CD4-positive, alpha-beta memory T cell (primary cell): ENCODE results near the gene AKAP17A. TPM values are rescaled to one million over a fixed set of nuclear protein-coding genes. Genes with fewer than 3 reads are reported as not detected.
A peak's percentile ranks its signal among the peaks of the same experiment; 100 is the strongest.

ENCODE experiments used
- CTCF ChIA-PET: fragments of 350-600 bp; sonication (Branson Sonifier 250); formaldehyde crosslinking; loops from one replicate; lab custom pipeline; 2021; ENCODE audit warnings: inconsistent platforms; ENCODE audit not compliant: partially characterized antibody; lab: Charles Lee
- POLR2A ChIA-PET: fragments of 350-600 bp; sonication (Branson Sonifier 250); formaldehyde crosslinking; loops from one replicate; lab custom pipeline; 2021; ENCODE audit not compliant: partially characterized antibody; lab: Charles Lee
- DNase-seq, 5 donors: peaks; one replicate each; pipeline versions ENCODE4 v3.0.0 to v3.0.0-alpha.2; 2020 to 2022; ENCODE audit warnings: mixed read lengths in 1 of 5
- H3K27ac ChIP-seq: one replicate; pipeline ENCODE4 v1.7.0; 2013; ENCODE audit warnings: low read depth, low read length
- H3K27me3 ChIP-seq: 2 replicates; pipeline ENCODE4 v1.7.0; 2013; ENCODE audit warnings: mild to moderate bottlenecking, low read length, moderate library complexity; ENCODE audit not compliant: insufficient read depth
- H3K36me3 ChIP-seq: 2 replicates; pipeline ENCODE4 v1.7.0; 2013; ENCODE audit warnings: mild to moderate bottlenecking, low read length, moderate library complexity; ENCODE audit not compliant: insufficient read depth
- H3K4me1 ChIP-seq: 2 replicates; pipeline ENCODE4 v1.7.0; 2013; ENCODE audit warnings: mild to moderate bottlenecking, low read length, moderate library complexity; ENCODE audit not compliant: insufficient read depth
- H3K4me3 ChIP-seq, 2 donors: one replicate each; pipeline ENCODE4 v1.7.0; 2013; ENCODE audit warnings: low read length in 2 of 2, mild to moderate bottlenecking in 1 of 2
- H3K9me3 ChIP-seq, 2 donors: one replicate each; pipeline ENCODE4 v1.7.0; 2013; ENCODE audit warnings: low read length in 2 of 2, control low read depth in 1 of 2; ENCODE audit not compliant: control insufficient read depth in 1 of 2
- H3K27ac Mint-ChIP-seq, 7 donors: one replicate each; pipeline ENCODE4 v1.8.0; 2020 to 2021; ENCODE audit warnings: mixed read lengths in 7 of 7, mild to moderate bottlenecking in 6 of 7, inconsistent platforms in 3 of 7, moderate library complexity in 3 of 7
- H3K27me3 Mint-ChIP-seq, 2 donors: one replicate each; pipeline ENCODE4 v1.8.0; 2020 to 2021; ENCODE audit warnings: mixed read lengths in 2 of 2
- H3K36me3 Mint-ChIP-seq, 2 donors: one replicate each; pipeline ENCODE4 v1.8.0; 2020 to 2021; ENCODE audit warnings: mixed read lengths in 2 of 2, inconsistent platforms in 1 of 2, mild to moderate bottlenecking in 1 of 2
- H3K4me1 Mint-ChIP-seq, 4 donors: one replicate each; pipeline ENCODE4 v1.8.0; 2020 to 2021; ENCODE audit warnings: mixed read lengths in 4 of 4, mild to moderate bottlenecking in 1 of 4
- H3K4me3 Mint-ChIP-seq, 8 donors: one replicate each; pipeline ENCODE4 v1.8.0; 2020 to 2021; ENCODE audit warnings: mixed read lengths in 8 of 8, mild to moderate bottlenecking in 7 of 8, moderate library complexity in 6 of 8, inconsistent platforms in 3 of 8
- H3K9me3 Mint-ChIP-seq, 8 donors: one replicate each; pipeline ENCODE4 v1.8.0; 2020 to 2021; ENCODE audit warnings: mixed read lengths in 8 of 8, mild to moderate bottlenecking in 5 of 8, inconsistent platforms in 3 of 8, moderate library complexity in 1 of 8
- intact Hi-C: fragments of 100-400 bp; cut with micrococcal nuclease; formaldehyde crosslinking; loops from one replicate; pipeline ENCODE4 v1.15.1; 2023
- polyA plus RNA-seq, 2 donors: library from polyadenylated mRNA; unstranded; fragments of 300-500 nt; fragmentation: Illumina TruSeq; gene quantifications; one replicate each; pipeline ENCODE4 v1.2.3, GENCODE V29; 2021
- total RNA-seq, 2 experiments: library from RNA; stranded (reverse); gene quantifications; one replicate each; pipeline ENCODE4 v1.2.3, GENCODE V29; 2021

The AKAP17A gene
- total and polyA plus RNA-seq, 4 experiments from 2014 or later = 12.7 to 150 (median 95.2) TPM

GRCh38 chrX:1596676-1597344, 5.4 kb downstream of the AKAP17A start:
- no peaks in the 10 kb centered on the region for H3K9me3 Mint-ChIP-seq
- H3K27me3 Mint-ChIP-seq = no peaks in the 10 kb centered on the region
- Histone ChIP-seq H3K27me3 (no peaks in the 10 kb centered on the region), H3K9me3 (no peaks in the 10 kb centered on the region), H3K36me3 (peaks cover 75% of the 10 kb centered on the region), H3K4me1 (peaks cover 34% of the 10 kb centered on the region), H3K27ac (no peak overlapping the region), H3K4me3 (no peak overlapping the region)
- intact Hi-C loops = no loop called here
- H3K4me3 Mint-ChIP-seq = no peak overlapping the region
- DNase-seq = no peak
- ChIA-PET CTCF (no interaction called here), POLR2A (no interaction called here)
- H3K36me3 Mint-ChIP-seq = peaks cover 39 to 65% of the 10 kb centered on the region in 2 donors
- H3K4me1 Mint-ChIP-seq = peaks cover 7 to 34% (median 14%) of the 10 kb centered on the region in 4 donors
- H3K27ac Mint-ChIP-seq = peak overlapping the region in 2 of 7 donors; percentile 13 to 44

- Mint-ChIP-seq H3K27ac (peak overlapping the region in 4 of 7 donors; percentile 13 to 66 (median 46)), H3K4me3 (no peak overlapping the region), H3K36me3 (peaks cover 46 to 68% of the 10 kb centered on the region in 2 donors), H3K9me3 (no peaks in the 10 kb centered on the region), H3K4me1 (peaks cover 7 to 34% (median 14%) of the 10 kb centered on the region in 4 donors), H3K27me3 (no peaks in the 10 kb centered on the region)
- DNase-seq = no peak
- Histone ChIP-seq H3K4me1 (peaks cover 32% of the 10 kb centered on the region), H3K9me3 (no peaks in the 10 kb centered on the region), H3K27ac (no peak overlapping the region), H3K4me3 (no peak overlapping the region), H3K36me3 (peaks cover 82% of the 10 kb centered on the region), H3K27me3 (no peaks in the 10 kb centered on the region)
- intact Hi-C loops = no loop called here
- CTCF ChIA-PET = no interaction called here
- POLR2A ChIA-PET = no interaction called here
Observed at GRCh38 chrX:1597345-1598020, 6.1 kb downstream of the AKAP17A start.

GRCh38 chrX:1598021-1598875, 6.8 kb downstream of the AKAP17A start:
- Histone ChIP-seq H3K4me3 (no peak overlapping the region), H3K4me1 (peaks cover 24% of the 10 kb centered on the region), H3K27ac (no peak overlapping the region), H3K36me3 (peaks cover 83% of the 10 kb centered on the region), H3K9me3 (no peaks in the 10 kb centered on the region), H3K27me3 (no peaks in the 10 kb centered on the region)
- Mint-ChIP-seq H3K27ac (peak overlapping the region in 2 of 7 donors; percentile 55 to 66), H3K9me3 (no peaks in the 10 kb centered on the region), H3K36me3 (peaks cover 51 to 66% of the 10 kb centered on the region in 2 donors), H3K4me3 (no peak overlapping the region), H3K4me1 (peaks cover 4 to 26% (median 8%) of the 10 kb centered on the region in 4 donors), H3K27me3 (no peaks in the 10 kb centered on the region)
- intact Hi-C loops = no loop called here
- peak in 1 of 5 donors; percentile 23 for DNase-seq
- CTCF ChIA-PET = no interaction called here
- POLR2A ChIA-PET = no interaction called here

GRCh38 chrX:1598876-1599790, 7.7 kb downstream of the AKAP17A start:
- Mint-ChIP-seq H3K27ac (peak overlapping the region in 2 of 7 donors; percentile 24 to 70), H3K9me3 (no peaks in the 10 kb centered on the region), H3K27me3 (no peaks in the 10 kb centered on the region), H3K4me3 (no peak overlapping the region), H3K4me1 (peaks cover 4 to 17% (median 7%) of the 10 kb centered on the region in 4 donors), H3K36me3 (peaks cover 46 to 62% of the 10 kb centered on the region in 2 donors)
- Histone ChIP-seq H3K27me3 (no peaks in the 10 kb centered on the region), H3K9me3 (no peaks in the 10 kb centered on the region), H3K4me3 (no peak overlapping the region), H3K4me1 (peaks cover 15% of the 10 kb centered on the region), H3K36me3 (peaks cover 75% of the 10 kb centered on the region), H3K27ac (no peak overlapping the region)
- ChIA-PET CTCF (no interaction called here), POLR2A (no interaction called here)
- intact Hi-C loops = no loop called here
- DNase-seq = no peak

- POLR2A ChIA-PET = no interaction called here
- Histone ChIP-seq H3K9me3 (no peaks in the 10 kb centered on the region), H3K4me1 (peaks cover 10% of the 10 kb centered on the region), H3K27me3 (no peaks in the 10 kb centered on the region), H3K4me3 (no peak overlapping the region), H3K27ac (no peak overlapping the region), H3K36me3 (peaks cover 68% of the 10 kb centered on the region)
- Mint-ChIP-seq H3K9me3 (no peaks in the 10 kb centered on the region), H3K4me1 (peaks cover 4 to 14% (median 8%) of the 10 kb centered on the region in 4 donors), H3K4me3 (no peak overlapping the region), H3K36me3 (peaks cover 51 to 60% of the 10 kb centered on the region in 2 donors), H3K27ac (no peak overlapping the region), H3K27me3 (no peaks in the 10 kb centered on the region)
- no peak for DNase-seq
- intact Hi-C loops = no loop called here
- CTCF ChIA-PET = no interaction called here
Observed at GRCh38 chrX:1599791-1600405, 8.5 kb downstream of the AKAP17A start.

GRCh38 chrX:1600406-1601050, 9.1 kb downstream of the AKAP17A start:
- H3K27me3 Mint-ChIP-seq = no peaks in the 10 kb centered on the region
- ChIA-PET CTCF (no interaction called here), POLR2A (no interaction called here)
- no peaks in the 10 kb centered on the region for H3K9me3 Mint-ChIP-seq
- H3K4me1 Mint-ChIP-seq = peaks cover 0 to 15% (median 4%) of the 10 kb centered on the region in 4 donors
- intact Hi-C loops = no loop called here
- H3K36me3 Mint-ChIP-seq = peaks cover 44 to 56% of the 10 kb centered on the region in 2 donors
- no peaks in the 10 kb centered on the region for H3K27me3 ChIP-seq
- H3K27ac ChIP-seq = no peak overlapping the region
- no peak overlapping the region for H3K27ac Mint-ChIP-seq
- peaks cover 7% of the 10 kb centered on the region for H3K4me1 ChIP-seq
- H3K4me3 Mint-ChIP-seq = no peak overlapping the region
- H3K4me3 ChIP-seq = no peak overlapping the region
- H3K36me3 ChIP-seq = peaks cover 62% of the 10 kb centered on the region
- no peak for DNase-seq
- no peaks in the 10 kb centered on the region for H3K9me3 ChIP-seq
